NT2/D1 (cell line): ENCODE results near the gene WASL.

ENCODE experiments used
- SUZ12 ChIP-seq: IDR thresholded peaks from 2 replicates; pipeline ENCODE4 v1.6.1; 2011; ENCODE audit not compliant: insufficient read length, insufficient read depth; ENCODE audit errors: extremely low read depth
- YY1 ChIP-seq: IDR thresholded peaks from 2 replicates; pipeline ENCODE4 v1.6.1; 2011; ENCODE audit not compliant: insufficient read length, insufficient read depth
- ZNF274 ChIP-seq: IDR thresholded peaks from 2 replicates; pipeline ENCODE4 v1.6.1; 2011; ENCODE audit warnings: mild to moderate bottlenecking, low read depth, low read length

GRCh38 chr7:123735539-123735938 is 13.3 kb downstream of the WASL start:
- no peak for TF ChIP-seq ZNF274
- TF ChIP-seq YY1, result no peak
- TF ChIP-seq SUZ12, result no peak
